ENCODE results near the gene CHST15. TPM values are rescaled to one million over a fixed set of nuclear protein-coding genes. Genes with fewer than 3 reads are reported as not detected.
A peak's percentile ranks its signal among the peaks of the same experiment; 100 is the strongest.

The CHST15 gene
- total RNA-seq, 1 donor from 2014 or later, result 11.1 TPM

GRCh38 chr10:123999261-123999660 is 94.1 kb downstream of the CHST15 start:
- Histone ChIP-seq H3K27me3 (ENCODE audit: control insufficient read depth, insufficient read depth, low read length) (no peaks in the 10 kb centered on the region), H3K4me3 (ENCODE audit: low read depth, low read length) (no peak overlapping the region), H3K36me3 (ENCODE audit: control insufficient read depth, insufficient read depth, low read length) (no peaks in the 10 kb centered on the region)
- TF ChIP-seq CTCF (IDR thresholded peaks at IDR 0.05; ENCODE audit: insufficient read depth, low read length, severe bottlenecking), result peak; percentile 8
- DNase-seq (ENCODE audit: low read depth), result no peak
- FAIRE-seq, result peak; percentile 68

- no peak overlapping the region for H3K4me3 ChIP-seq (ENCODE audit: low read depth, low read length)
- H3K27me3 ChIP-seq (ENCODE audit: control insufficient read depth, insufficient read depth, low read length), result peaks cover 2% of the 10 kb centered on the region
- FAIRE-seq (no peak), DNase-seq (ENCODE audit: low read depth) (no peak)
- H3K36me3 ChIP-seq (ENCODE audit: control insufficient read depth, insufficient read depth, low read length), result no peaks in the 10 kb centered on the region
- no peak for TF ChIP-seq CTCF (IDR thresholded peaks at IDR 0.05; ENCODE audit: insufficient read depth, low read length, severe bottlenecking)
These were observed 94.9 kb downstream of the CHST15 start for GRCh38 chr10:123998197-123999141.

- Histone ChIP-seq H3K36me3 (ENCODE audit: control insufficient read depth, insufficient read depth, low read length) (no peaks in the 10 kb centered on the region), H3K27me3 (ENCODE audit: control insufficient read depth, insufficient read depth, low read length) (peaks cover 2% of the 10 kb centered on the region), H3K4me3 (ENCODE audit: low read depth, low read length) (no peak overlapping the region)
- peak; percentile 93 for FAIRE-seq
- DNase-seq (ENCODE audit: low read depth), result peak; percentile 94
- TF ChIP-seq CTCF (IDR thresholded peaks at IDR 0.05; ENCODE audit: insufficient read depth, low read length, severe bottlenecking), result no peak
These were observed 95.8 kb downstream of the CHST15 start for GRCh38 chr10:123997486-123998196.

GRCh38 chr10:123997013-123997412 is 96.4 kb downstream of the CHST15 start:
- H3K36me3 ChIP-seq (ENCODE audit: control insufficient read depth, insufficient read depth, low read length), result no peaks in the 10 kb centered on the region
- TF ChIP-seq CTCF (IDR thresholded peaks at IDR 0.05; ENCODE audit: insufficient read depth, low read length, severe bottlenecking), result no peak
- DNase-seq (ENCODE audit: low read depth), result no peak
- FAIRE-seq, result no peak
- H3K4me3 ChIP-seq (ENCODE audit: low read depth, low read length), result no peak overlapping the region
- H3K27me3 ChIP-seq (ENCODE audit: control insufficient read depth, insufficient read depth, low read length), result peaks cover 3% of the 10 kb centered on the region

GRCh38 chr10:123996302-123996701 is 97.1 kb downstream of the CHST15 start:
- TF ChIP-seq CTCF (IDR thresholded peaks at IDR 0.05; ENCODE audit: insufficient read depth, low read length, severe bottlenecking), result no peak
- Histone ChIP-seq H3K36me3 (ENCODE audit: control insufficient read depth, insufficient read depth, low read length) (no peaks in the 10 kb centered on the region), H3K4me3 (ENCODE audit: low read depth, low read length) (no peak overlapping the region), H3K27me3 (ENCODE audit: control insufficient read depth, insufficient read depth, low read length) (peaks cover 5% of the 10 kb centered on the region)
- DNase-seq (ENCODE audit: low read depth) (no peak), FAIRE-seq (no peak)
